Activated naive CD8-positive, alpha-beta T cell treated with anti-CD3 and anti-CD28 coated beads, Interleukin-2, amount 10 ng/mL, durations not matched to agents 7 days and 5 days (primary cell): ENCODE measurements around the gene COQ5. TPM values are rescaled to one million over a fixed set of nuclear protein-coding genes. Genes with fewer than 3 reads are reported as not detected.
"Not testable (repeated sequence)": the region's sequence is repeated elsewhere in the genome, so short reads cannot be mapped to it uniquely, and the experiment has no call there.

Source experiments
- ATAC-seq: fragments of 150-1000 bp; cut with Tn5 transposase; one replicate; pipeline ENCODE4 v1.10.0; 2021; ENCODE audit warnings: low read depth, moderate library complexity
- POLR2A ChIA-PET: fragments of 350-600 bp; sonication (Branson Sonifier 250); formaldehyde crosslinking; loops from one replicate; lab custom pipeline; 2021; ENCODE audit warnings: antibody characterized with exemption; lab: Charles Lee
- DNase-seq: peaks from one replicate; pipeline ENCODE4 v3.0.0; 2021
- H3K27ac Mint-ChIP-seq: one replicate; pipeline ENCODE4 v1.8.0; 2022; ENCODE audit warnings: mild to moderate bottlenecking, mixed read lengths
- H3K27me3 Mint-ChIP-seq: one replicate; pipeline ENCODE4 v1.8.0; 2022; ENCODE audit warnings: mild to moderate bottlenecking, moderate library complexity, mixed read lengths
- H3K36me3 Mint-ChIP-seq: one replicate; pipeline ENCODE4 v1.8.0; 2021; ENCODE audit warnings: mild to moderate bottlenecking, mixed read lengths
- H3K4me1 Mint-ChIP-seq: one replicate; pipeline ENCODE4 v1.8.0; 2021; ENCODE audit warnings: mixed read lengths
- H3K4me3 Mint-ChIP-seq: one replicate; pipeline ENCODE4 v1.8.0; 2022; ENCODE audit warnings: mild to moderate bottlenecking, moderate library complexity, mixed read lengths
- H3K9me3 Mint-ChIP-seq: one replicate; pipeline ENCODE4 v1.8.0; 2021; ENCODE audit warnings: mixed read lengths
- total RNA-seq, 2 experiments: library from RNA; stranded (reverse); gene quantifications; one replicate each; pipeline ENCODE4 v1.2.3, GENCODE V29; 2021

The COQ5 gene
- total RNA-seq, 2 experiments from 2014 or later, result 24.6 to 25.2 TPM

DNA sequence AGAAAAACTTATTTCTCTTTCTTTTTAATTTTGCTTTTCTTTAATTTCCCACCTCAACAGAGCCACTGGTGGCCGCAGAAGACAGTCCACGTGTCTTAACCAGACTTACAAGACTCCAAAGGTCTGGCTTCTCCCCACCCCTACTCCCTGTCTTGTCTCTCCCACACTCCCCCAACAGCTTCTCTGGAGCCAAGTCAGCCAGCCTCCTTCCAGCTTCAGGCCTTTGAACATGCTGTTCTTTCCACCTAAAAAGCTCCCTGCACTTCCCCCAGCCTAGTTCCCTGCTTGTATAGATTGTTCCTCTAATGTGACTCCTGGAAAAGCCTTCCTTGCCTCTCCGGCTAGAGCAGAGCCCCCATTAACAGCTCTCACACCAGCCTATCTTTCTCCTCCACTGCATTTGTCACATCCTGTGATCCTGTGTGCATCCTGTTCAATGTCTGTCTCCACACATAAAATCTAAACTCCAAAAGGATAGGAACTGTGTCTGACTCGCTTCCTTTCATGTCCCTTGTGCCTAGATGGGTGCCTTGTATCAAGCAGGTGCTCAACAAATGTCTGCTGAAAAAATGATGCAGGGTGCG lies 40.8 kb downstream of the COQ5 start:
- POLR2A ChIA-PET, result no interaction called here
- Mint-ChIP-seq H3K36me3 (peaks cover 3% of the 10 kb centered on the region), H3K4me1 (peaks cover 3% of the 10 kb centered on the region), H3K9me3 (no peaks in the 10 kb centered on the region), H3K27ac (no peak overlapping the region), H3K27me3 (no peaks in the 10 kb centered on the region), H3K4me3 (no peak overlapping the region)
- no peak for DNase-seq
- ATAC-seq, result no peak

GRCh38 chr12:120487552-120487951 lies 41.4 kb downstream of the COQ5 start:
- H3K4me1 Mint-ChIP-seq, H3K4me3 Mint-ChIP-seq, DNase-seq, H3K36me3 Mint-ChIP-seq, POLR2A ChIA-PET, H3K9me3 Mint-ChIP-seq, H3K27me3 Mint-ChIP-seq, H3K27ac Mint-ChIP-seq, ATAC-seq: not testable (repeated sequence)

DNA sequence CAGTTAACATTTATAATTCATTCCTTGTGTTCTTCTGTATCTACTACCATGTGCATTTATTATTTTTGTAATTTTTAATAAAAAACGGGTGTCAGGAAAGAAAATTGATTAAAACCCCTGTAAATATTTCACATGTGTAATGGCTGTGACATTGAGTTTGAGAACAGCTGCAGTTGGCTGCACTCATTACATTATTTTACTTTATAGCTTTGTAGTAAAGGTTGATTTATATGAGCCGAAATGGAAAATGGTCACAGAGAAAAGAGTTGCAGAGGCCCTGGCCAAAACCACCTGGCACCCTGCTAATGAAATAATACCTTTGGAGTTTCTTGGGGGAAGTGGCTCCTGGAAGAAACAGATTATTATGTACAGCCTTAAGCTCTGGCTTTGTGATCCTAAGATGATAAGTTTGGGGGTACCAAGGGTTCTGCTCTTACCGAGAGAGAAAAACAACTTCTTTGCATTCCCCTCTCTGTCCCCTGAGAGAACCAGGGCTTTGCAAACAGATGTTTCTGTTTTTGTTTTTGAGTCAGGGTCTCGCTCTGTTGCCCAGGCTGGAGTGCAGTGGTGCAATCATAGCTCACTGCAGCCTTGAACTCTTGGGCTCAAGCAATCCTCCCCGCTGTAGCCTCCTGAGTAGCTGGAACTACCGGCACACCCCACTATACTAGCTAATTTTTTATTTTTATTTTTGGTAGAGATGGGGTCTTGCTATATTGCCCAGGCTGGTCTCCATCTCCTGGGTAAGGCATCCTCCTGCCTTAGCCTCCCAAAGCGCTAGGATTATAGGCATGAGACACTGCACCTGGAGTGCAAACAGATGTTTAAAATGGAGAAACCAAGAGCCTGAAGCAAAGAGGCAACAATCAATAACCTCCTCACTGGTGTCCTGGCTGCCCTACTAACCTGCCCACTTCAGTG lies 42.7 kb downstream of the COQ5 start:
- Mint-ChIP-seq H3K4me1 (peaks cover 3% of the 10 kb centered on the region), H3K36me3 (peaks cover 6% of the 10 kb centered on the region), H3K9me3 (no peaks in the 10 kb centered on the region), H3K27ac (no peak overlapping the region), H3K27me3 (no peaks in the 10 kb centered on the region), H3K4me3 (no peak overlapping the region)
- DNase-seq (no peak), ATAC-seq (no peak)
- POLR2A ChIA-PET, result no interaction called here

DNA sequence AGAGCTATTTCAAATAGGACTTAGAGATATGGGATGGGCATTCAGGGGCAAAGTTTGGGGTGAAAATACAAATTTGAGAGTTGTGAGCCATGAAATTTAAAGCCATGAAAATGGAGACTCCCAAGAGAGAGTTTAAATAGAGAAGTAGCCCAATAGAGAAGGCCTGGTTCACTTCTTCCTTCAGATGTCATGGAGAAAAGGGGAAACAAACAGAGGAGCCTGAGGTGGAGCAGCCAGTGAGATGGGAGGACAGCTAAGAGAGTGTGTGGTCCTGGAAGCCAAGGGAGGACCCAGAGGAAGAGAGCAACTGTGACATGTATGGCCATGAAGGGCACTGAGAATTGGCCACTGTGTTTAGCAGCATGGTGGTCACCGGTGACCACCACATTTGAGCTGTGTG lies 45.3 kb downstream of the COQ5 start:
- peak overlapping the region; percentile 6 for H3K27ac Mint-ChIP-seq
- peaks cover 7% of the 10 kb centered on the region for H3K4me1 Mint-ChIP-seq
- ATAC-seq (no peak), DNase-seq (no peak)
- POLR2A ChIA-PET, result no interaction called here
- peaks cover 4% of the 10 kb centered on the region for H3K36me3 Mint-ChIP-seq
- no peak overlapping the region for H3K4me3 Mint-ChIP-seq
- H3K27me3 Mint-ChIP-seq, result no peaks in the 10 kb centered on the region
- no peaks in the 10 kb centered on the region for H3K9me3 Mint-ChIP-seq

DNA sequence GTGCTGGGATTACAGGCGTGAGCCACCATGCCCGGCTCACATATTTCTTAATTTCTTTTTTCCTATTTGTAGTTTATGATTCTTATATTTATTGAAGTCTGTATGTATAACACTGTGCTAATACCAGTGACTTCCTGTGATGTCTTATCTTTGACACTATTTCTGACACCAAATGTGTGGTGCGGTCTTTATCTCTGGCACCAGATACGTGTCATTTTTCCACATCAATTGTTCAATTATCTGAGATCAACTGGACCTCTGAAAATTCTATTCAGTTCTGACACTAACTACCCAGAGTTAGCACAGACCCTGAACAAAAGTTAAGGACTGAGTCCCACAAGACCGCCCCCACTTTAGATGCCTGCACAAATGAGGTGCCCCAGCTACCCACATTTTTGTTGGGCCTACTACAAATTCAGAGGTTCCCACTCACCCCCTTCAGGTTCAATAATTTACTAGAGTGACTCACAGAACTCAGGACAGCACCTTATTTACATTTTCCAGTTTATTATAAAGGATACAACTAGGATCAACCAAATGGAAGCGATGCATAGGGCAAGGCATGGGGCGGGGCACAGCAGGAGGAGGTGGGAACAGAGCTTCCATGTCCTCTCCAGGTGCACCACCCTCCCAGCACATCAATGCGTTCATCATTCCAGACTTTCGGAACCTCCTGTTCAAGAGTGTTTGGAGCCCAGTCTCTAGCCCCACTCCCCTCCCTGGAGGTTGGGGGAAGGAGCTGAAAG lies 47.8 kb downstream of the COQ5 start:
- H3K36me3 Mint-ChIP-seq, result peaks cover 4% of the 10 kb centered on the region
- H3K4me1 Mint-ChIP-seq, result peaks cover 5% of the 10 kb centered on the region
- ATAC-seq, result no peak
- H3K9me3 Mint-ChIP-seq, result no peaks in the 10 kb centered on the region
- no peak overlapping the region for H3K27ac Mint-ChIP-seq
- DNase-seq, result no peak
- H3K27me3 Mint-ChIP-seq, result no peaks in the 10 kb centered on the region
- POLR2A ChIA-PET, result no interaction called here
- no peak overlapping the region for H3K4me3 Mint-ChIP-seq

GRCh38 chr12:120480211-120480610 lies 48.7 kb downstream of the COQ5 start:
- Mint-ChIP-seq H3K4me3 (no peak overlapping the region), H3K27ac (no peak overlapping the region), H3K4me1 (peaks cover 5% of the 10 kb centered on the region), H3K9me3 (no peaks in the 10 kb centered on the region), H3K27me3 (no peaks in the 10 kb centered on the region), H3K36me3 (peaks cover 4% of the 10 kb centered on the region)
- ATAC-seq (no peak), DNase-seq (no peak)
- POLR2A ChIA-PET, result no interaction called here

GRCh38 chr12:120479458-120479857 lies 49.5 kb downstream of the COQ5 start:
- no peak overlapping the region for H3K27ac Mint-ChIP-seq
- ATAC-seq, result no peak
- H3K36me3 Mint-ChIP-seq, result peaks cover 4% of the 10 kb centered on the region
- peaks cover 5% of the 10 kb centered on the region for H3K4me1 Mint-ChIP-seq
- DNase-seq, result no peak
- H3K27me3 Mint-ChIP-seq, result no peaks in the 10 kb centered on the region
- no peaks in the 10 kb centered on the region for H3K9me3 Mint-ChIP-seq
- POLR2A ChIA-PET, result no interaction called here
- no peak overlapping the region for H3K4me3 Mint-ChIP-seq

DNA sequence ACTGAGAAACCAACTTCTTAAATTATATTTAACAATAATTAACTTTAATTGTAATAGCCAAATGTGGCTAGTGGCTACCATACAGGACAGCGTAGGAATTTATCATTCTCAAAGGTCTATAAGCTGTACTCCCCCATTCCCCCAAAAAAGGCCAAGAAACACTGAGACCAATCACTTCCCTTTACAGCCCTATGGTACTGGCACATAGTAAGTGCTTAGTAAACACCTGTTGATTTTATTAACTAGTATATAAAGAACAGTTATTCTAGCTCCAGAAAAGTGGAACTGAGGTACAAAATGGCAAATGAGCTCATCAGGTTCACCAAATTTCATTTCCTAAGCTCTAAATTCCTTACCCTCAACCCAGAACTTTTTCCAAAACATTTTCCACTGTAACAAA lies 53.3 kb downstream of the COQ5 start:
- no peaks in the 10 kb centered on the region for H3K36me3 Mint-ChIP-seq
- POLR2A ChIA-PET, result no interaction called here
- H3K4me3 Mint-ChIP-seq, result no peak overlapping the region
- peaks cover 8% of the 10 kb centered on the region for H3K4me1 Mint-ChIP-seq
- DNase-seq (no peak), ATAC-seq (no peak)
- H3K9me3 Mint-ChIP-seq, result no peaks in the 10 kb centered on the region
- no peak overlapping the region for H3K27ac Mint-ChIP-seq
- H3K27me3 Mint-ChIP-seq, result no peaks in the 10 kb centered on the region

DNA sequence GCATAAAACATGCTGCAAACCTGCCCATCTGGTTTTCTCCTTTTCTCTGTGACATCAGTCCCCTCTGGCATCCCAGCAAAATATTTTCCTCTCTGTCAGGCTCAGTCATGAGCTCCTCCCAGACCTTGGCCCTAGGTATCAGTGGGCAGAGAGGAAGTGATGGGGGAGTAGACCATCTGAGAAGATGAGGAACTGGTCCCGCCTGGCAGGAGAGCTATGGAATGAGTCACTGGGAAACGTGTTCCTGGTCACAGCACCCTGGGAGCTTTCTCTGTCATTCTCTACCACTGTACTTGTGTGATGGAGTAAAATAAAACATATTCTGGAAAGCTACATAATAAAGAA lies 54.4 kb downstream of the COQ5 start:
- no peaks in the 10 kb centered on the region for H3K9me3 Mint-ChIP-seq
- no peak overlapping the region for H3K27ac Mint-ChIP-seq
- no peak for DNase-seq
- no peaks in the 10 kb centered on the region for H3K27me3 Mint-ChIP-seq
- peaks cover 7% of the 10 kb centered on the region for H3K4me1 Mint-ChIP-seq
- ATAC-seq, result no peak
- POLR2A ChIA-PET, result interaction anchor here (0.6 kb wide), 1 partner anchor 183 kb away, joined by 3 read pairs; no protein-coding TSS in a partner anchor
- no peak overlapping the region for H3K4me3 Mint-ChIP-seq
- peaks cover 2% of the 10 kb centered on the region for H3K36me3 Mint-ChIP-seq

DNA sequence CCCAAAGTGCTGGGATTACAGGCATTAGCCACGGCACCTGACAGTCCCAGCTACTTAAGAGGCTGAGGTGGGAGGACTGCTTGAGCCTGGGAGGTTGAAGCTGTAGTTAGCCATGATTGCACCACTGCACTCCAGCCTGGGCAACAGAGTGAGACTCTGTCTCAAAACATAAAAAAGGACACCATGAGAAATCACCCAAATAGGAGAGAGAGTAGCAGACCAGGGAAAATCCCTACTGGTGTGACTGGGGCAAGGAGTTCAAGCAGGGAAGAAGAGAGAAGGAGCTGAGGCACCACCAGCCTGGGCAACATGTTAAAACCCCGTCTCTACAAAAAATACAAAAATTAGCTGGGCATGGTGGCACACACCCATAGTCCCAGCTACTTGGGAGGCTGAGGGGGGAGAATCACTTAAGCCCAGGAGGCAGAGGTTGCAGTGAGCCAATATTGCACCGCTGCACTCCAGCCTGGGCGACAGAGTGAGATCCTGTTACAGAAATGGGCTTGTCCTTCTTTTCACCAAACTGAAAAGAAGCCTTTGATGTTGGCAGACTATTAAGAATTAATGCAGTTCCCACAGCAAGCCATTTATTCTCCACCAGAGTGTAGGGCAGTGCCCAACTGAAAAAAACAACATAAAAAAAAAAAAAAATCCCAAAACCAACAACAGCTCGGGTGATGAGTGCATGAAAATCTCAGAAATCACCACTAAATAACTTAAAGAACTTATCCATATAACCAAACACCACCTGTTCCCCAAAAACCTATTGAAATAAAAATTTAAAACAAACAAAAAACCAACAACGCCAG lies 54.9 kb downstream of the COQ5 start:
- Mint-ChIP-seq H3K4me3 (no peak overlapping the region), H3K27me3 (no peaks in the 10 kb centered on the region), H3K36me3 (peaks cover 2% of the 10 kb centered on the region), H3K27ac (no peak overlapping the region), H3K9me3 (no peaks in the 10 kb centered on the region), H3K4me1 (peaks cover 7% of the 10 kb centered on the region)
- no peak for DNase-seq
- no peak for ATAC-seq
- POLR2A ChIA-PET, result no interaction called here

GRCh38 chr12:120472521-120472920 lies 56.4 kb downstream of the COQ5 start:
- H3K4me1 Mint-ChIP-seq, result peaks cover 13% of the 10 kb centered on the region
- no peak for DNase-seq
- no peaks in the 10 kb centered on the region for H3K27me3 Mint-ChIP-seq
- no peak overlapping the region for H3K4me3 Mint-ChIP-seq
- no peak for ATAC-seq
- no peaks in the 10 kb centered on the region for H3K9me3 Mint-ChIP-seq
- POLR2A ChIA-PET, result interaction anchor here (0.6 kb wide), 2 partner anchors 20 to 24 kb away, joined by 3 read pairs; partner anchors contain the start of gene DYNLL1
- peaks cover 3% of the 10 kb centered on the region for H3K36me3 Mint-ChIP-seq
- H3K27ac Mint-ChIP-seq, result no peak overlapping the region

GRCh38 chr12:120470150-120470784 lies 58.7 kb downstream of the COQ5 start:
- Mint-ChIP-seq H3K4me1 (peaks cover 28% of the 10 kb centered on the region), H3K4me3 (peak overlapping the region; percentile 97), H3K36me3 (peaks cover 9% of the 10 kb centered on the region), H3K9me3 (no peaks in the 10 kb centered on the region), H3K27me3 (no peaks in the 10 kb centered on the region), H3K27ac (peak overlapping the region; percentile 86)
- ATAC-seq (peak; percentile 25), DNase-seq (no peak)
- POLR2A ChIA-PET, result interaction anchor here (0.8 to 2.2 kb wide), 5 partner anchors 26 to 111 kb away, joined by 3 to 16 read pairs (median 4); partner anchors contain the start of genes COQ5, DYNLL1 and POP5
